K562 (cell line): ENCODE measurements around the gene MARCKSL1. TPM values are rescaled to one million over a fixed set of nuclear protein-coding genes. Genes with fewer than 3 reads are reported as not detected.
A peak's percentile ranks its signal among the peaks of the same experiment; 100 is the strongest.

Experiments
- AFF1 ChIP-seq, 2 experiments: fragments of 450-650 bp; IDR thresholded peaks; 2 replicates each; pipeline ENCODE4 v1.6.1; 2018; ENCODE audit warnings: mild to moderate bottlenecking in 2 of 2, low read depth in 1 of 2; ENCODE audit not compliant: partially characterized antibody in 2 of 2
- ATF7 ChIP-seq: fragments of 450-650 bp; IDR thresholded peaks from 2 replicates; pipeline ENCODE4 v1.7.1; 2014; ENCODE audit warnings: mild to moderate bottlenecking, moderate library complexity
- CBX3 ChIP-seq, 2 experiments: IDR thresholded peaks; 1 replicate in 1 of 2; 2 replicates in 1 of 2; pipeline ENCODE4 v1.6.1; 2012; ENCODE audit warnings: inconsistent platforms in 2 of 2, low read length in 2 of 2, borderline replicate concordance in 1 of 2, control low read depth in 1 of 2
- CBX8 ChIP-seq: fragments of 200-600 bp; sonication (generic); IDR thresholded peaks from 2 replicates; pipeline ENCODE4 v1.6.1; 2012; ENCODE audit warnings: borderline replicate concordance, mixed run types, low read depth, mild to moderate bottlenecking, moderate library complexity, mixed read lengths, low read length, control low read depth, inconsistent platforms; ENCODE audit not compliant: poor library complexity, severe bottlenecking; ENCODE audit errors: extremely low read depth
- FOXA1 ChIP-seq: fragments of 450-650 bp; IDR thresholded peaks from 2 replicates; pipeline ENCODE4 v1.6.1; 2016; ENCODE audit warnings: mild to moderate bottlenecking, borderline replicate concordance
- KDM4B ChIP-seq, 2 experiments: fragments of 450-650 bp in 1 of 2; sonication (generic) in 1 of 2; IDR thresholded peaks; 2 replicates each; pipeline ENCODE4 v1.6.1; 2016 to 2017; ENCODE audit warnings: borderline replicate concordance in 2 of 2, antibody characterized with exemption in 1 of 2, low read depth in 1 of 2, mild to moderate bottlenecking in 1 of 2
- NONO ChIP-seq, 2 experiments: fragments of 200-400 bp in 1 of 2; fragments of 450-650 bp in 1 of 2; formaldehyde crosslinking in 1 of 2; IDR thresholded peaks; 2 replicates each; pipeline ENCODE4 v1.6.1; 2017; ENCODE audit warnings: low read depth in 2 of 2, mild to moderate bottlenecking in 2 of 2, moderate library complexity in 2 of 2, low read length in 1 of 2
- NR2C2 ChIP-seq, 2 experiments: fragments of 200-800 bp in 1 of 2; sonication (Bioruptor generic) in 1 of 2; sonication (generic) in 1 of 2; formaldehyde crosslinking in 1 of 2; IDR thresholded peaks; 2 replicates each; pipeline versions ENCODE4 v1.6.1 to v1.8.0; 2016 to 2022; ENCODE audit warnings: mild to moderate bottlenecking in 1 of 2, missing compliant biosample characterization in 1 of 2, missing genetic modification characterization in 1 of 2, missing genetic modification reagents in 1 of 2
- POLR2B ChIP-seq: fragments of 450-650 bp; IDR thresholded peaks from 2 replicates; pipeline ENCODE4 v1.6.1; 2018; ENCODE audit warnings: low read depth; ENCODE audit not compliant: partially characterized antibody
- PRPF4 ChIP-seq: fragments of 200-400 bp; formaldehyde crosslinking; IDR thresholded peaks from one replicate; pipeline ENCODE4 v1.6.1; 2017; ENCODE audit warnings: low read length, low read depth, mild to moderate bottlenecking; ENCODE audit not compliant: insufficient read depth, poor library complexity, severe bottlenecking
- SRSF1 ChIP-seq: fragments of 200-400 bp; formaldehyde crosslinking; IDR thresholded peaks from 2 replicates; pipeline ENCODE4 v1.6.1; 2017; ENCODE audit warnings: mild to moderate bottlenecking, low read depth, low read length, moderate library complexity
- SRSF7 ChIP-seq: fragments of 200-400 bp; formaldehyde crosslinking; optimal IDR thresholded peaks from 2 replicates; pipeline ENCODE3; 2017; ENCODE audit warnings: mild to moderate bottlenecking, low read depth, low read length
- TEAD4 ChIP-seq, 2 experiments: sonication (generic) in 1 of 2; formaldehyde crosslinking in 1 of 2; IDR thresholded peaks; 2 replicates each; pipeline versions ENCODE4 v1.6.1 to v1.8.0; 2012 to 2022; ENCODE audit warnings: borderline replicate concordance in 1 of 2, inconsistent platforms in 1 of 2, low read length in 1 of 2, mild to moderate bottlenecking in 1 of 2, missing genetic modification reagents in 1 of 2
- ZNF134 ChIP-seq: fragments of 250-450 bp; sonication (Bioruptor Pico); conservative IDR thresholded peaks from 2 replicates; pipeline ENCODE4 v1.4.0; 2020
- ZNF212 ChIP-seq: fragments of 450-650 bp; formaldehyde crosslinking; IDR thresholded peaks from 2 replicates; pipeline ENCODE4 v1.4.0; 2020; ENCODE audit warnings: mild to moderate bottlenecking
- ZZZ3 ChIP-seq: fragments of 450-650 bp; IDR thresholded peaks from 2 replicates; pipeline ENCODE4 v1.6.1; 2016; ENCODE audit warnings: antibody characterized with exemption, mild to moderate bottlenecking, moderate library complexity
- polyA plus RNA-seq, 8 experiments: library from polyadenylated mRNA; depleted of rRNA in 4 of 8; stranded (reverse) in 5 of 8; unstranded in 3 of 8; fragments of >200 nt; fragmentation: Nextera tagmentation in 2 of 8; fragmentation: Illumina TruSeq in 1 of 8; extraction: Ambion mirVana in 2 of 8; extraction: Trizol in 1 of 8; gene quantifications; 2 replicates each; pipeline versions ENCODE4 v1.2.1 to v1.2.3, GENCODE V29; 2011 to 2014; ENCODE audit warnings: inconsistent platforms in 1 of 8, missing spikeins in 1 of 8
- total RNA-seq, 7 experiments: library from RNA; depleted of rRNA in 6 of 7; stranded (reverse); fragments of >200 nt in 6 of 7; fragmentation: Illumina TruSeq in 2 of 7; extraction: Trizol in 2 of 7; gene quantifications; 2 replicates each; pipeline versions ENCODE4 v1.2.1 to v1.2.3, GENCODE V29; 2011 to 2021; ENCODE audit warnings: low replicate concordance in 1 of 7
- TF ChIP-seq, protein P1 (sequence below): sonication (generic); formaldehyde crosslinking; IDR thresholded peaks from 2 replicates; pipeline ENCODE4 v1.8.0; 2022; ENCODE audit warnings: mild to moderate bottlenecking, missing genetic modification reagents, borderline replicate concordance
- TF ChIP-seq, protein P2 (sequence below): fragments of 450-650 bp; IDR thresholded peaks from 2 replicates; pipeline ENCODE4 v1.6.1; 2016; ENCODE audit warnings: antibody characterized with exemption

Gene MARCKSL1
- total and polyA plus RNA-seq, 9 of the 15 experiments (the other 6 are each of a cell fraction or from before 2014, with no cell fraction given) = 14.7 to 325 (median 155) TPM

GRCh38 chr1:32350785-32351398 lies 14.9 kb upstream of the MARCKSL1 start (continued):
- TF ChIP-seq AFF1 (IDR thresholded peaks at IDR 0.05; ENCODE audit: low read depth in 1 of 2, partially characterized antibody in 2 of 2) (peak in 1 of 2 experiments; percentile 60), CBX8 (no peak), NONO (IDR thresholded peaks at IDR 0.05; ENCODE audit: low read depth in 2 of 2, low read length in 1 of 2) (0 out of 4 replicates have a peak, but pooled peaks of 1 of the 2 experiments have one; percentile 50), PRPF4 (no peak), CBX3 (IDR thresholded peaks at IDR 0.05; ENCODE audit: borderline replicate concordance in 1 of 2, low read length in 2 of 2) (peak in 1 of 2 experiments; percentile 99; a peak in 2 of 3 replicates), ZNF134 (CRISPR knock-in tag) (0 out of 2 replicates have a peak, but pooled peaks have one; percentile 48), ZZZ3 (no peak), TEAD4 (IDR thresholded peaks at IDR 0.05; ENCODE audit: low read length) (peak; percentile 61), TEAD4 (CRISPR knock-in tag; IDR thresholded peaks at IDR 0.05; ENCODE audit: borderline replicate concordance) (no peak), POLR2B (no peak), SRSF7 (no peak), FOXA1 (no peak), SRSF1 (no peak), NR2C2 (CRISPR knock-in tag; IDR thresholded peaks at IDR 0.05) (no peak), NR2C2 (tag; IDR thresholded peaks at IDR 0.05) (peak; percentile 33), KDM4B (IDR thresholded peaks at IDR 0.05; ENCODE audit: borderline replicate concordance in 2 of 2, low read depth in 1 of 2) (0 out of 4 replicates have a peak, but pooled peaks of 1 of the 2 experiments have one; percentile 47), ATF7 (peak; percentile 39; the same call in 1 of the 2 replicates), ZNF212 (CRISPR knock-in tag) (no peak)
- TF ChIP-seq, protein P1, sequence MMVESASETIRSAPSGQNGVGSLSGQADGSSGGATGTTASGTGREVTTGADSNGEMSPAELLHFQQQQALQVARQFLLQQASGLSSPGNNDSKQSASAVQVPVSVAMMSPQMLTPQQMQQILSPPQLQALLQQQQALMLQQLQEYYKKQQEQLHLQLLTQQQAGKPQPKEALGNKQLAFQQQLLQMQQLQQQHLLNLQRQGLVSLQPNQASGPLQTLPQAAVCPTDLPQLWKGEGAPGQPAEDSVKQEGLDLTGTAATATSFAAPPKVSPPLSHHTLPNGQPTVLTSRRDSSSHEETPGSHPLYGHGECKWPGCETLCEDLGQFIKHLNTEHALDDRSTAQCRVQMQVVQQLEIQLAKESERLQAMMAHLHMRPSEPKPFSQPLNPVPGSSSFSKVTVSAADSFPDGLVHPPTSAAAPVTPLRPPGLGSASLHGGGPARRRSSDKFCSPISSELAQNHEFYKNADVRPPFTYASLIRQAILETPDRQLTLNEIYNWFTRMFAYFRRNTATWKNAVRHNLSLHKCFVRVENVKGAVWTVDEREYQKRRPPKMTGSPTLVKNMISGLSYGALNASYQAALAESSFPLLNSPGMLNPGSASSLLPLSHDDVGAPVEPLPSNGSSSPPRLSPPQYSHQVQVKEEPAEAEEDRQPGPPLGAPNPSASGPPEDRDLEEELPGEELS (CRISPR knock-in tag) = 0 out of 2 replicates have a peak, but pooled peaks have one; percentile 16
- TF ChIP-seq, protein P2, sequence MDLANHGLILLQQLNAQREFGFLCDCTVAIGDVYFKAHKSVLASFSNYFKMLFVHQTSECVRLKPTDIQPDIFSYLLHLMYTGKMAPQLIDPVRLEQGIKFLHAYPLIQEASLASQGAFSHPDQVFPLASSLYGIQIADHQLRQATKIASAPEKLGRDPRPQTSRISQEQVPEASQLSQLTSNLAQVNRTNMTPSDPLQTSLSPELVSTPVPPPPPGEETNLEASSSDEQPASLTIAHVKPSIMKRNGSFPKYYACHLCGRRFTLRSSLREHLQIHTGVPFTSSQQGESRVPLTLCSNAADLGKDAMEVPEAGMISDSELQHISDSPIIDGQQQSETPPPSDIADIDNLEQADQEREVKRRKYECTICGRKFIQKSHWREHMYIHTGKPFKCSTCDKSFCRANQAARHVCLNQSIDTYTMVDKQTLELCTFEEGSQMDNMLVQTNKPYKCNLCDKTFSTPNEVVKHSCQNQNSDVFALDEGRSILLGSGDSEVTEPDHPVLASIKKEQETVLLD = no peak; the same call in 1 of the 2 replicates
